Measurements from ENCODE around the gene GALR1.

The GALR1 gene

DNA sequence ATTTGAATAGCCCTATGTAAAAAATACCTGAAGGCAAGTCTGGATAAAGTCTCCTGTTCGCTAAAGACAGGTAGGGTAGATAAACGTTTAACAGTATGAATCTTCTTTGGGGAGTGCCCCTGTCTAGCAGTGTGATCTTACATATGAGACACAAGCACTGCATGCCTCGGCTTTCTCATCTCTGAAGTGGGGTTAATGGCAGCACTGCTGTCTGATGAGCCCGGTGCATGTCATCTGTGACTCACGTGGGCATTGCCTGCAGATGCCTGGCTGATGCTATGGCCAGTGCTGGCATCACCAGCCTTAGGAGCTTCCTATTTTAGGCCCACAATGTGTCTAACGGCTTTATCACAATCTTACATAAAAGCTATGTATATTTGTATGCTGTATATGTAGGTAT, 50.1 kb downstream of the GALR1 start:
- no peak for DNase-seq (ENCODE audit: low read depth)

DNA sequence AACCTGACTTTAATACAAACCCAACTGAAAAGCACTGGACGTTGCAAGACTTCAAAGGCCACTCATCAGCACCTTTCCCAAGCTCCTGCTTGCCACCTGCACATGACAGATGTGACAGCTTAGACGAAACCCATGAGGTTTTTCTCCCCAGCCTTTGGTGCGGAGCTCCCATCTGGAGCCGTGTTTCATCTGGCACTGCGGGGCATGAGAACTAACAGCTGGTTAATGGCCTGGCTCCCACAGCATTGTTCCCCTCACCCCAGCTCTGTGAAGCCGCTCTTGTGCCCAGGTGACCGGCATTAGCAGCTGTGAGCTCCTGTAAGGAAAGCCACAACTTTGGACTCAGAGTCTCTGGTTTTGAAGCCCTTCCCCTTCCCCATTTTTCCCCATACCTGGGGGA, 50.9 kb downstream of the GALR1 start:
- TF ChIP-seq, protein P1, sequence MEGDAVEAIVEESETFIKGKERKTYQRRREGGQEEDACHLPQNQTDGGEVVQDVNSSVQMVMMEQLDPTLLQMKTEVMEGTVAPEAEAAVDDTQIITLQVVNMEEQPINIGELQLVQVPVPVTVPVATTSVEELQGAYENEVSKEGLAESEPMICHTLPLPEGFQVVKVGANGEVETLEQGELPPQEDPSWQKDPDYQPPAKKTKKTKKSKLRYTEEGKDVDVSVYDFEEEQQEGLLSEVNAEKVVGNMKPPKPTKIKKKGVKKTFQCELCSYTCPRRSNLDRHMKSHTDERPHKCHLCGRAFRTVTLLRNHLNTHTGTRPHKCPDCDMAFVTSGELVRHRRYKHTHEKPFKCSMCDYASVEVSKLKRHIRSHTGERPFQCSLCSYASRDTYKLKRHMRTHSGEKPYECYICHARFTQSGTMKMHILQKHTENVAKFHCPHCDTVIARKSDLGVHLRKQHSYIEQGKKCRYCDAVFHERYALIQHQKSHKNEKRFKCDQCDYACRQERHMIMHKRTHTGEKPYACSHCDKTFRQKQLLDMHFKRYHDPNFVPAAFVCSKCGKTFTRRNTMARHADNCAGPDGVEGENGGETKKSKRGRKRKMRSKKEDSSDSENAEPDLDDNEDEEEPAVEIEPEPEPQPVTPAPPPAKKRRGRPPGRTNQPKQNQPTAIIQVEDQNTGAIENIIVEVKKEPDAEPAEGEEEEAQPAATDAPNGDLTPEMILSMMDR (IDR thresholded peaks at IDR 0.05; ENCODE audit: low read depth, low read length, missing control alignments): no peak
- in situ Hi-C loops (cut with HindIII; ENCODE audit: low sequenced_read_pairs): no loop called here

More for the DNA sequence above, 50.1 kb downstream of the GALR1 start:
- TF ChIP-seq, protein P1 (IDR thresholded peaks at IDR 0.05; ENCODE audit: low read depth, low read length, missing control alignments): no peak
- in situ Hi-C loops (cut with HindIII; ENCODE audit: low sequenced_read_pairs): no loop called here
- no peak overlapping the region for H3K4me3 ChIP-seq (ENCODE audit: low read depth, low read length)

DNA sequence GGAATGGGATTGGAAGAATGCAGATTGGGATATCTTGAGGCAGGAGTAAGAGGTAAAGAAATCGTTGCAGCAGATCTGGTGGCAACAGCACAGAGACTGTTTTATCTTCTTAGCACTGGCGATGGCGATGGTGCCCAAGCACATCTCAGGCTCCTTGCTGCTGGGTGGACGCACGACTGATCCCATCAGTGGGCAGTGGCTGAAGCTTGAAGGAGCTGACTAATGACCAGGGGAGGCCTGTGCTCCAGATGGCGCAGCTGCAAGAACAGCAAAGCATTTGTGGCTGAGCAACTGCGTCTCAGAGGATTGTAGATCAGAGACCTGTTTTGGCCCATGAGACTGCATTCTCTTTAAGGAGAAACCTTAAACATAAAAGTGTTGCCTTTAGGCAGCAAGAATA, 54.6 kb downstream of the GALR1 start:
- DNase-seq (ENCODE audit: low read depth): no peak
- in situ Hi-C loops (cut with HindIII; ENCODE audit: low sequenced_read_pairs): no loop called here
- H3K4me3 ChIP-seq (ENCODE audit: low read depth, low read length): no peak overlapping the region
- TF ChIP-seq, protein P1 (IDR thresholded peaks at IDR 0.05; ENCODE audit: low read depth, low read length, missing control alignments): no peak

More for the DNA sequence above, 50.9 kb downstream of the GALR1 start:
- no peak for DNase-seq (ENCODE audit: low read depth)
- no peak overlapping the region for H3K4me3 ChIP-seq (ENCODE audit: low read depth, low read length)

DNA sequence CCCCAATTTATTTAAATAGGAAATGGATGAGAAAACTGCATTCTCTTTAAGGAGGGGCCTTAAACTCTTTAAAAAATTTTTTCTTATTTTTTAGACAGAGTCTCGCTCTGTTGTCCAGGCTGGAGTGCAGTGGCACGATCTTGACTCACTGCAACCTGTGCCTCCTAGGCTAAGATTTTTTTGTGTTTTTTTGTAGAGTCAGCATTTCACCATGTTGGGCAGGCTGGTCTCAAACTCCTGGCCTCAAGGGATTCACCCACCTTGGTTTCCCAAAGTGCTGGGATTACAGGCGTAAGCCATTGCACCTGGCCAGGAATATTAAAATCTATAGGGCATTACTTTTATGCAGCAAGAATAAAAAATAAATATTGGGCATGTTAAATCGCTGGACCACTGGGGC, 56.0 kb downstream of the GALR1 start:
- TF ChIP-seq, protein P1 (IDR thresholded peaks at IDR 0.05; ENCODE audit: low read depth, low read length, missing control alignments): no peak
- in situ Hi-C loops (cut with HindIII; ENCODE audit: low sequenced_read_pairs): no loop called here
- H3K4me3 ChIP-seq (ENCODE audit: low read depth, low read length): no peak overlapping the region
- no peak for DNase-seq (ENCODE audit: low read depth)

DNA sequence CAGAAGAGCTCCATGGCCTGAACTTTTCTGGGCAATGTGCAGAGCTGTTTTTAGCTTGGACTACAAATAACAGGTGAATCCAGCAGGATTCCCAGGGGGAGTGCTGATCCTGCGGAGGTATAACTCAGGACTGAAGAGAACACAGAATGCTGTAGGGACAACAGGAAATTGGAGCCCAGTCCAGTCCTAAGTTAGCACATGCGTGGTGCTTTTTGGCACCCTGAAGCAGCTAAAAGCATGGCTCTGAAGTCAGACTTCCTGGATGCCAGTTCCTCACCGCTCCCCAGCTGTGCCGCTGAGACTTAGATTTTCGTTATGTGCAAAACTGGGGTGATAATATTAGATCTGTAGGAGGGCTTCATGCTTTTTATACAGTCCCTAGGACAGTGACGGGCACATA, 58.6 kb downstream of the GALR1 start:
- TF ChIP-seq, protein P1 (IDR thresholded peaks at IDR 0.05; ENCODE audit: low read depth, low read length, missing control alignments): no peak
- DNase-seq (ENCODE audit: low read depth): no peak
- in situ Hi-C loops (cut with HindIII; ENCODE audit: low sequenced_read_pairs): no loop called here

DNA sequence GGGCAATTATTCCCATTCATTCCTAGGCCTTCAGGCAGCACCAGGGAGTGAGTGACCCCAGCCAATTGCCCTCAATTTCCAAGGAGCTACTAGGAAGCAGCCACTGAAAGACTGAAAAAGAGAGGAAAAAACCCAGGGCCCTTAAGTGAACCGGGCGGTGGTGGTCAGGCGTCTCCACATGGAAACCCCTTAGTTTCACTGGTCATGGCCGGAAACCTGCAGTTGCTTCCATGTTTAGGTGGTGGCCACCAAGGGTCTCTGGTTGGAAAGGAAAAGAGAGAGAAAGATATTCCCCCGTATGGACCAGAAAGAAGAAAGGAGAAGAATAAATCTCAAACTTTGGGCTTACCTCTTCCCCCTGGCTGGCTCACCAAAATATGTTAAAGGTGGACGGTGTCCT, 64.9 kb downstream of the GALR1 start:
- no peak overlapping the region for H3K4me3 ChIP-seq (ENCODE audit: low read depth, low read length)
- TF ChIP-seq, protein P1 (IDR thresholded peaks at IDR 0.05; ENCODE audit: low read depth, low read length, missing control alignments): no peak
- no peak for DNase-seq (ENCODE audit: low read depth)
- in situ Hi-C loops (cut with HindIII; ENCODE audit: low sequenced_read_pairs): no loop called here

More for the DNA sequence above, 58.6 kb downstream of the GALR1 start:
- no peak overlapping the region for H3K4me3 ChIP-seq (ENCODE audit: low read depth, low read length)

DNA sequence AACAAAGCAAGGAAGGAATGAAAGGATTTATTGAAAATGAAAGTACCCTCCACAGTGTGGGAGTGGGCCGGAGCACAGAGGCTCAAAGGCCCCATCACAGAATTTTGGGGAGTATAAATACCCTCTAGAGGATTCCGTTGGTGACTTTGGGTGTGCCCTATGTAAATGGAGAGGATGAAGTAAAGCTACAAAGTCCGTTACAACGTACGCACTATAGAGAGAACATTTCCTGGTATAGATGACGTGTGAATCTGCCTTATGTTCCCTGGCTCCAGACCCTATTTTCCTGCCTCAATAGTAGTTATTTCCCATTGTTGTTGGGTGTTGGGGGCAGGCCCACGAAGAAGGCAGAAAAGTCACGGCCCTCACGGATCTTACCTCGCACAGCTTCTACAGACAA, 65.3 kb downstream of the GALR1 start:
- DNase-seq (ENCODE audit: low read depth): no peak
- in situ Hi-C loops (cut with HindIII; ENCODE audit: low sequenced_read_pairs): no loop called here
- TF ChIP-seq, protein P1 (IDR thresholded peaks at IDR 0.05; ENCODE audit: low read depth, low read length, missing control alignments): no peak
- H3K4me3 ChIP-seq (ENCODE audit: low read depth, low read length): no peak overlapping the region

Data from astrocyte of the cerebellum (primary cell).